GM23248 (cell line): ENCODE data around the gene PPP1R2.

Experiments used
- EZH2 ChIP-seq: fragments of 200-600 bp; sonication (generic); IDR thresholded peaks from 2 replicates; pipeline ENCODE4 v1.6.1; 2018; ENCODE audit warnings: antibody characterized with exemption, mild to moderate bottlenecking; ENCODE audit not compliant: insufficient read depth, poor library complexity, severe bottlenecking
- EZH2phosphoT487 ChIP-seq: fragments of 200-600 bp; sonication (generic); IDR thresholded peaks from 2 replicates; pipeline ENCODE4 v1.6.1; 2018; ENCODE audit warnings: antibody characterized with exemption, moderate library complexity, mild to moderate bottlenecking, low read depth; ENCODE audit not compliant: insufficient read depth

- no peak for TF ChIP-seq EZH2
- no peak for TF ChIP-seq EZH2phosphoT487
These were observed 39.8 kb upstream of the PPP1R2 start for GRCh38 chr3:195582947-195583346.
